ENCODE results near the gene MSI2. TPM values are rescaled to one million over a fixed set of nuclear protein-coding genes. Genes with fewer than 3 reads are reported as not detected.

The MSI2 gene
- total RNA-seq, 2 experiments from 2014 or later, result 59.6 to 61.7 TPM

- Mint-ChIP-seq H3K4me3 (no peak overlapping the region), H3K27ac (no peak overlapping the region), H3K4me1 (ENCODE audit: low read depth) (peaks cover 9% of the 10 kb centered on the region), H3K36me3 (ENCODE audit: low read depth) (no peaks in the 10 kb centered on the region), H3K27me3 (no peaks in the 10 kb centered on the region), H3K9me3 (no peaks in the 10 kb centered on the region)
- ChIA-PET CTCF (interaction anchor here (0.8 to 1.3 kb wide), 2 partner anchors 68 to 423 kb away, joined by 4 to 7 read pairs; no protein-coding TSS in a partner anchor), POLR2A (interaction anchor here (0.7 to 1.4 kb wide), 2 partner anchors 19 to 65 kb away, joined by 3 to 4 read pairs; no protein-coding TSS in a partner anchor)
- DNase-seq (no peak), ATAC-seq (no peak)
- intact Hi-C loops (cut with micrococcal nuclease), result no loop called here
- TF ChIP-seq CTCF (IDR thresholded peaks at IDR 0.05), result no peak
Observed at GRCh38 chr17:57665696-57666095, 409.4 kb downstream of the MSI2 start.

GRCh38 chr17:57666201-57666870, 410.0 kb downstream of the MSI2 start:
- DNase-seq (no peak), ATAC-seq (no peak)
- H3K36me3 Mint-ChIP-seq (ENCODE audit: low read depth), result no peaks in the 10 kb centered on the region
- POLR2A ChIA-PET, result interaction anchor here (0.7 to 1.4 kb wide), 2 partner anchors 19 to 66 kb away, joined by 3 to 4 read pairs; no protein-coding TSS in a partner anchor
- no peak for TF ChIP-seq CTCF (IDR thresholded peaks at IDR 0.05)
- H3K9me3 Mint-ChIP-seq, result no peaks in the 10 kb centered on the region
- CTCF ChIA-PET, result interaction anchor here (1.3 kb wide), 1 partner anchor 68 kb away, joined by 7 read pairs; no protein-coding TSS in a partner anchor
- H3K4me1 Mint-ChIP-seq (ENCODE audit: low read depth), result peaks cover 15% of the 10 kb centered on the region
- H3K4me3 Mint-ChIP-seq, result no peak overlapping the region
- H3K27me3 Mint-ChIP-seq, result no peaks in the 10 kb centered on the region
- H3K27ac Mint-ChIP-seq, result peak overlapping the region; percentile 47
- intact Hi-C loops (cut with micrococcal nuclease), result no loop called here

GRCh38 chr17:57666946-57667345, 410.6 kb downstream of the MSI2 start:
- Mint-ChIP-seq H3K27me3 (no peaks in the 10 kb centered on the region), H3K4me1 (ENCODE audit: low read depth) (peaks cover 21% of the 10 kb centered on the region), H3K9me3 (no peaks in the 10 kb centered on the region), H3K27ac (peak overlapping the region; percentile 47), H3K36me3 (ENCODE audit: low read depth) (no peaks in the 10 kb centered on the region), H3K4me3 (no peak overlapping the region)
- intact Hi-C loops (cut with micrococcal nuclease), result no loop called here
- TF ChIP-seq CTCF (IDR thresholded peaks at IDR 0.05), result no peak
- ATAC-seq, result no peak
- no peak for DNase-seq
- ChIA-PET POLR2A (no interaction called here), CTCF (no interaction called here)

- peaks cover 2% of the 10 kb centered on the region for H3K36me3 Mint-ChIP-seq (ENCODE audit: low read depth)
- ChIA-PET CTCF (no interaction called here), POLR2A (no interaction called here)
- H3K27ac Mint-ChIP-seq, result no peak overlapping the region
- DNase-seq, result no peak
- H3K4me3 Mint-ChIP-seq, result no peak overlapping the region
- no peaks in the 10 kb centered on the region for H3K27me3 Mint-ChIP-seq
- TF ChIP-seq CTCF (IDR thresholded peaks at IDR 0.05), result no peak
- no peak for ATAC-seq
- intact Hi-C loops (cut with micrococcal nuclease), result no loop called here
- peaks cover 26% of the 10 kb centered on the region for H3K4me1 Mint-ChIP-seq (ENCODE audit: low read depth)
- no peaks in the 10 kb centered on the region for H3K9me3 Mint-ChIP-seq
Observed at GRCh38 chr17:57667461-57667923, 411.2 kb downstream of the MSI2 start.

GRCh38 chr17:57668332-57668731, 412.0 kb downstream of the MSI2 start:
- ATAC-seq, result no peak
- POLR2A ChIA-PET, result no interaction called here

More at GRCh38 chr17:57668332-57668731, 412.0 kb downstream of the MSI2 start:
- intact Hi-C loops (cut with micrococcal nuclease), result no loop called here
- H3K9me3 Mint-ChIP-seq, result no peaks in the 10 kb centered on the region
- TF ChIP-seq CTCF (IDR thresholded peaks at IDR 0.05), result no peak
- H3K27ac Mint-ChIP-seq, result peak overlapping the region; percentile 43
- peaks cover 2% of the 10 kb centered on the region for H3K36me3 Mint-ChIP-seq (ENCODE audit: low read depth)
- H3K4me3 Mint-ChIP-seq, result no peak overlapping the region
- H3K27me3 Mint-ChIP-seq, result no peaks in the 10 kb centered on the region
- DNase-seq, result no peak
- CTCF ChIA-PET, result no interaction called here
- peaks cover 34% of the 10 kb centered on the region for H3K4me1 Mint-ChIP-seq (ENCODE audit: low read depth)

Data from activated CD8-positive, alpha-beta T cell treated with anti-CD3 and anti-CD28 coated beads for 36 hours (primary cell).